Adipose tissue (tissue), 3 donors: Measurements from ENCODE around the gene SGPL1. TPM values are rescaled to one million over a fixed set of nuclear protein-coding genes. Genes with fewer than 3 reads are reported as not detected.

ENCODE experiments used
- H3K27ac ChIP-seq: one replicate; pipeline ENCODE4 v1.5.1; 2013; ENCODE audit warnings: low read depth, low read length
- WGBS, 3 donors: extraction: QIAGEN DNeasy Blood & Tissue Kit; methylation state at CpG; one replicate each; pipeline ENCODE4 v1.1.7; 2013; 5-methylcytosine and 5-hydroxymethylcytosine counted together
- polyA plus RNA-seq, 3 donors: library from polyadenylated mRNA; stranded (reverse); fragments of 200-250 nt; gene quantifications; one replicate each; pipeline ENCODE4 v1.2.3, GENCODE V29; 2013
- donor health status: healthy with polysubstance abuse.
- donor health status: Bipolar disorder and iron deficiency.
- donor health status: healthy.

The SGPL1 gene
- polyA plus RNA-seq, 3 donors, result 7.3 to 10.9 (median 10.7) TPM

- WGBS, 3 donors, result 52 to 93% (median 88%) methylated on average over 3 of the region's 3 CpGs
- H3K27ac ChIP-seq, result no peak overlapping the region
These were observed 73.5 kb downstream of the SGPL1 start for GRCh38 chr10:70889291-70889690.

GRCh38 chr10:70890917-70891431 is 75.2 kb downstream of the SGPL1 start:
- no peak overlapping the region for H3K27ac ChIP-seq

GRCh38 chr10:70891627-70892026 is 75.9 kb downstream of the SGPL1 start:
- no peak overlapping the region for H3K27ac ChIP-seq
- WGBS, 3 donors, result 64 to 92% (median 81%) methylated on average over 1 of the region's 1 CpG

More at GRCh38 chr10:70890917-70891431, 75.2 kb downstream of the SGPL1 start:
- WGBS, 3 donors, result 39 to 81% (median 72%) methylated on average over 7 of the region's 7 CpGs

- WGBS, 3 donors, result 85 to 88% (median 88%) methylated on average over 4 of the region's 4 CpGs
- H3K27ac ChIP-seq, result no peak overlapping the region
These were observed 76.9 kb downstream of the SGPL1 start for GRCh38 chr10:70892631-70893030.

DNA sequence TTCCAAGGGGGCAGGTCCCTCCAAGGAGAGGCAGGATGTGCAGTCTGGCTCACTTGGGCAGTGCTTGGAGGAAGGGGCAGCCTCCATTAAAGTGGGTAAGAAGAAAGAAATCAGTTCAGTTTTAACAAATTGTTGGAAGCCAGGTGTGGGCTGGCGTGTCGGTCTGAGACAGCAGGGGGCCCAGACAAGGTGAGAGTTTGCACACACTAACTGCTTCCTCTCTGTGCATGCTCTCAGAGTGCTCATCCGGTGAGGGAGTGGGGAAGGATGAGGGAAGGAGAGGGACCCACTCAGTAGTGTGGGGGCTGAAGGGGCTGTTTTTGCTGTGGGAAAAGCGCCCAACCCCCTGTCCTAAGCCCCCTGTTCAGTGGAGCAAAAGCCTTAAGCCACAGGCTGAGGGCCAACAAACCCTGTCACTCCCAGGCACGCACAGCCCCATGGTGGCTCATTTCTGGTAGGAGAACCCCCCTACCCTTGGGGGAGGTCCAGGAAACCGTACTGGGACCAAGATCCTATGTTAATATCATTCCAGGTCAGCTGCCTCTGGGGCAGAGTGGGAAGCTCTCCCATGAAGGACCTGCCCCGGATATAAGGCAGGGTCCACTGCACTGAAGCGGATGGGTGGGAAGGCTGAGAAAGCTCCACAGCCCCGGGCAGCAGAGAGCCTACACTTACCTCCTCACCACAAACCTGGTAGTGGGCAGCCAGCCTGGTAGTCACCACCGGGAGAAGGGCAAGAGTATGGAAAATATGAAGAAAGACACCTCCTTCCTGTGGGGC is 77.7 kb downstream of the SGPL1 start:
- WGBS, 3 donors, result 71 to 87% (median 76%) methylated on average over 10 of the region's 10 CpGs
- H3K27ac ChIP-seq, result no peak overlapping the region

- WGBS, 3 donors, result 83 to 95% (median 93%) methylated on average over 2 of the region's 2 CpGs
- no peak overlapping the region for H3K27ac ChIP-seq
These were observed 78.7 kb downstream of the SGPL1 start for GRCh38 chr10:70894416-70894815.

GRCh38 chr10:70896551-70896950 is 80.8 kb downstream of the SGPL1 start:
- no peak overlapping the region for H3K27ac ChIP-seq
- 92 to 100% (median 96%) methylated on average over 1 of the region's 1 CpG for WGBS, 3 donors

- no peak overlapping the region for H3K27ac ChIP-seq
- 86 to 89% (median 86%) methylated on average over 3 of the region's 3 CpGs for WGBS, 3 donors
These were observed 82.9 kb downstream of the SGPL1 start for GRCh38 chr10:70898687-70899086.

- H3K27ac ChIP-seq, result no peak overlapping the region
- 53 to 88% (median 78%) methylated on average over 4 of the region's 4 CpGs for WGBS, 3 donors
These were observed 83.3 kb downstream of the SGPL1 start for GRCh38 chr10:70899096-70899495.

DNA sequence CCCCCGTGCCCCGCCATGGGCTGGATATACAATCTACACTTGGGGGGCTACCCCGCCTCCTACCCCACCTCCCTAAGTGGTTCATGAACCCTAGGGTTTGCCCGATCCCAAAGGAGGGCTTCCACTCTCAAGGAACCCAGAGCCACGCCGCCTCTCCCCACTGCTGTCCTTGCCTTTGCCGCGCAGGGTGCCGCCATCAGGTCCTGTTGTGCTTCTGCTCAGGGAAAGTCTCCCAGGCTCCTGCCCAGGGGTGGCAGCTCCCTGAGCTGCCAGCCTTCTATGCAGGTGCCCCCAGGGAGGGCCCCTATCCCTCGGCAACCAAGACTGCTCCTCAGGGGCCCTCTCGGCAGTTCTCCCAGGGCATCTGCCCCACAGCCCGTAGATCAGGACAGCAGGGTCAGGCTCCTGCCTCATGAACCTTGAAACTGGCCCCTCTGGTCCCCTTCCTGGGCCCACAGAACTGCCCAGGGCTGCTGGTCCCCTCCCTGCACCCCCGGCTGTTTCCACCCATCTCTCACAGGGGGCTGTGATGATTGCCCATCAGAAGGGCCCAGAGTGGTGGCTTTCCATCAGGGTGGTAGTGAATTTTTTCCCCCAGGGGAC is 85.6 kb downstream of the SGPL1 start:
- 93 to 96% (median 95%) methylated on average over 13 of the region's 13 CpGs for WGBS, 3 donors
- no peak overlapping the region for H3K27ac ChIP-seq

GRCh38 chr10:70902661-70903261 is 87.0 kb downstream of the SGPL1 start:
- no peak overlapping the region for H3K27ac ChIP-seq
- WGBS, 3 donors, result 53 to 80% (median 75%) methylated on average over 5 of the region's 5 CpGs

GRCh38 chr10:70903262-70903921 is 87.6 kb downstream of the SGPL1 start:
- WGBS, 3 donors, result 50 to 58% (median 54%) methylated on average over 14 of the region's 14 CpGs
- H3K27ac ChIP-seq, result no peak overlapping the region

- no peak overlapping the region for H3K27ac ChIP-seq
- 84 to 90% (median 85%) methylated on average over 26 to 27 of the region's 27 CpGs for WGBS, 3 donors
These were observed 89.6 kb downstream of the SGPL1 start for GRCh38 chr10:70905071-70906021.

GRCh38 chr10:70906031-70906783 is 90.5 kb downstream of the SGPL1 start:
- no peak overlapping the region for H3K27ac ChIP-seq
- 72 to 80% (median 77%) methylated on average over 5 of the region's 5 CpGs for WGBS, 3 donors

GRCh38 chr10:70906953-70907636 is 91.3 kb downstream of the SGPL1 start:
- WGBS, 3 donors, result 80 to 84% (median 83%) methylated on average over 15 of the region's 15 CpGs
- H3K27ac ChIP-seq, result no peak overlapping the region

- 72 to 75% (median 75%) methylated on average over 15 to 16 of the region's 16 CpGs for WGBS, 3 donors
- no peak overlapping the region for H3K27ac ChIP-seq
These were observed 92.1 kb downstream of the SGPL1 start for GRCh38 chr10:70907637-70908405.
